Fibroblast of skin of left biceps (primary cell): Measurements from ENCODE around the gene WNT2B.
"Not testable (repeated sequence)": the region's sequence is repeated elsewhere in the genome, so short reads cannot be mapped to it uniquely, and the experiment has no call there.

ENCODE experiments used
- DNase-seq, 2 experiments: peaks; one replicate each; pipeline ENCODE4 v3.0.0-alpha.2; 2013; ENCODE audit warnings: low read depth in 2 of 2

WNT2B gene

DNA sequence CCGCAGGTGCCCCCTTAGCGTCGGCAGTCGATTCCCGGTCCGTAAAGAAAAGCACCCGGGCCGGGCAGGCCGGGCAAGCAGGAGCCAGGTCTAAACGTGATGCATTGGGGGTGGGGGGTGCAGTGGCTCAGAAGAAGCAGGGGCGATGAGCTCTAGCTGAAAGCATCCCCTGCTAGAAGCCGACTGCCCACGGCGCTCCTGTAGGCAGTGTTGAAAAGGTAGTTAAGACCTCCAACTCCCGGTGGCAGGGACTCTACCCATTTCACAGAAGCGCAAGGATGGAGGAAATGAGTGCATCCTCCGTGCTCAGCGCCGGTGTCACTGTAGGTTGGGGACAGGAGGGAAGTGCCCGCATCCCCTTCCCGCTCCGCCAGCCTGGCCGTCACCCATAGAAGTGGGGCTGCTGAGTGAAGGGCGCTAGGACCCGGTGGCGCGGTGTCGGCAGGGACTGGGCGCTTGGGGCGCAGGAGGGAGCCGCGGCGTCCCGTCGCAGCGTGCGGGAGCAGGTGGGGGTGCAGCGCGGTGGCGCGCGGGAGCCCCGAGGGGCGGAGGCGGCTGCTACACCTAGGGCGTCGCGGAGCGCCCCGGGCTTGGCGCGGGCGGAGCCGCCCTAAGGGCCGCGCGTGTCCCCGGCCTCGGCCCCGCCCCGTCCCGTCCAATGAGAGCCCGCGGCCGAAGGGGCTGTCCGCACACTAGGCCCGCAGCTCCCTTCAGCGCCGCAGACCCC lies at the start of gene WNT2B:
TSS of gene WNT2B (plus strand) at position 688 of the 727 bp plus-strand sequence. CDS start 298 bp downstream, outside the sequence.
- DNase-seq: no peak

DNA sequence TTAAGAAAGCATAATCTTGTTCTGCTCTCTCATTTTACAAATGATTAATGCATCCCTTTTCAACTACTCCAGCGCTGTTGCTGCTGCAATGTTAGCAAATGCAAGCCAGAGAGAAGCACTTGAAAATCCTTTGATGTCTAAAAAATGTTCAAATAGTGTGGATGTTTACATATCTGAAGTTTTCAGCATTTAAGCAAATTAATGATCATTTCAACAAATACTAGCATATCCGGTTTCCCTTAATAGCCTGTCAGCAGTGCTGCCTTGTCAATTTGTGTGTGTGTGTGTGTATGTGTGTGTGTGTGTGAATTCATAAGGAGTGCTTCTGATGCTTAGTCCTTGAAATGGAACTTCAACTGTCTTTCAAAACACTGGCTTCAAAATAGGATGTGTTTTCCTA lies 48.1 kb upstream of the WNT2B start:
- DNase-seq: no peak

DNA sequence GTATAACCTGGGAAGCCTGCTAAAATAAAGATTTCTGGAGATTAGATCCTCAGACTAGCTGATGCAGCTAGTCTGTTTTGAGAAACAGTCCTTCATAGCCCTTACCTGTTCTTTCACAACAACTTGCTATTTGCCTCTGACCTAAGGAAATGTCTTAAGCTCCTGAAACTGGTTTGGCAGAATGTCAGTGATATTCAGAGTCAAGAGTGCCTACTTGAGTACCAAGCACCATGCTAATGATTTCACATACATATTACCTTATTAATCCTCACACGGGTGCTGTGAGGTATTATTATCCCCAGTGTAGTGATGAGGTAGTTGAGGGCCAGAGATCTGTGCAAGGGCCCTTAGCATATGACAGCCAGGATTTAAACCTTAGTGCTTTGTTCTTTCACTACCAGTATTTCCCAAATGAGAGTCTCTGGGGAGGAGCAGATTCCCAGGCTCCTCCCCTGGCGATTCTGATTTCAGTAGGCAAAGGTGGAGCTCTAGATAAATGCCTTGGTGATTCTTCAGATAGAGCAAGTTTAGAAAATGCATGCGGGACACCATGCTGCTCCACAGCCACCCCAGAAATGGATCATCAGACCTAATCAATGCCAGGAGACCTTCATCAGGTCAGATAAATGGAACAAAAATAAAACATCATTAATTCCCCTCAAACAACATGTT lies 47.4 kb upstream of the WNT2B start:
- no peak for DNase-seq

DNA sequence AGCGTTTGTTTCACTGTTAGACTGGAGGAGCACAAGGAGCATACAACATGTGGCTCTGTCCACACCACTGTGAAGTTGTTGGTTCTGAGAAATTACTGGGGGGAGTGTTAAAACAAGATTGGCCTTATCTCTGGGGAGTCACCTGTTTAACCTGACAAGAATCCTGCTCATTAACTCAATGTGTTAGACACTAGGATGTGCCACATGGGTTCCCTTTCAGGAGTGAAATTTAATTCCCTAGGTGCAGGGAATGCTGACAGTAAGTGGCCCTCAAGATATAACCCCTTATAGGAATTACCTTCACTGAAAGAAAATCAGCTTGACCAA lies 45.8 kb upstream of the WNT2B start:
- no peak for DNase-seq

DNA sequence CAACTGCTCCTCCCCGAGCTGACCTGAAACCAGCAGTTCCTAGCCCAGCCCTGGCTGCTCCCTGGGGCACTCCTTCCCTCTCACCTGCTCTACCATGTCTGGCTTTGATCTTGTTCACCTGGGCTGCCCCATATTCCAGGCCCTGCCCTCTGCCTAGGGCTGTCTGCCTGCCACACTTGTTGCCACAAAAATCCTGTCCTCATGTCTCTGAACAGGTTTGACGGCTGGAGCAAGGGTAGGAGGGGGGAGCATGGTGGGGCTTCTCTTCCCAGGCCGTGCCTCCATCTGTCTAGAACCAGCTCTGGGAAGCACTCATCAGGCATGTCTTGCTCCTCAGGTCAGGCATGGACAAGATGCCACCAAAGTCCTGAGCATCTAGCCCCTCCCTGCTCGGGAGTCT lies 44.3 kb upstream of the WNT2B start:
- no peak for DNase-seq

DNA sequence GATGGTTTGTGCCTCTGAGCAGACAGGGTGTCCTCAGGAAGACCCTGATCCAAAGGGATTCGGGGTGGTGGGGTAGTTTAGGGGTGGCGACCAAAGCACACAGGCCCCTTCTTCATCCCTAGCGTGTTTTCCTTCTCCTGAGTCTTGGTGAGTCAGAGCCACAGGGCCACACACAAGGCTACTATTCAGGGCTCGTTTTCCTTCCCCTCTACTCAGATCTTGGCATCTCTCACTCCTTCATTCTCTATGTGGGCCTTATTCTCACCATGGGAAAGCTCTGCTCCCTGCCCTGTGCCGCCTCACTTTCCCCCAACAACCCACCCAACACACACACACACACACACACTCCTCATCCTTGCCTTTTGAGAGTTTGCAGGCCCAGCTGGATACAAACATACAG lies 43.6 kb upstream of the WNT2B start:
- no peak for DNase-seq

DNA sequence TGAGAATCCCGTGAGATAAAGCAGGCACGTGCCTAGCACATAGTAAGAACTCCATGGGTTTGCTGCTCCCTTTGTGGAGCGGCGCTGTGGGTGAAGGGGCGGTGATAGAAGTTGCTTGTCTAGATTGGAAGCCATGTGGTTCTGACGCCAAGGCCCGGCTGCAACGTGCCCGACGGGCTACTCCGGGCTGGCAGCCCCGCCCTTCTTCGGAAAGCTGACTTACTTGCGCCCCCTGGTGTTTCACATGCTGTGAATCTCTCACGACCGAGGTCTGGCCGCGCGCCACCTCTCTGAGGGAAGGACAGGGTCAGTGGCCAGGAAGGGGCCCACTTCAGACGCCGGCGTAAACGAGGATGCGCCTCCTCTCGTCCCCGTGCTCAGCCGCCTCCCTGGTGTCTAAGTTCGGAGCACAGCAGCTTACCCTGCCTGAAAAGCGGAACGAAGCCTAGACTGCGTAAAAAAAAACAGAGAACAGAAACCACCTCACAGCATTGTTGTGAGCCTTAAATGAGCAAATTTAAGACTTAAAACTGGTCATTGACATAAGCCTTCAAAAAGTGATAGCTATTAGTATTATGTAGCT lies 42.6 kb upstream of the WNT2B start:
- DNase-seq: peak; percentile 75 to 78

DNA sequence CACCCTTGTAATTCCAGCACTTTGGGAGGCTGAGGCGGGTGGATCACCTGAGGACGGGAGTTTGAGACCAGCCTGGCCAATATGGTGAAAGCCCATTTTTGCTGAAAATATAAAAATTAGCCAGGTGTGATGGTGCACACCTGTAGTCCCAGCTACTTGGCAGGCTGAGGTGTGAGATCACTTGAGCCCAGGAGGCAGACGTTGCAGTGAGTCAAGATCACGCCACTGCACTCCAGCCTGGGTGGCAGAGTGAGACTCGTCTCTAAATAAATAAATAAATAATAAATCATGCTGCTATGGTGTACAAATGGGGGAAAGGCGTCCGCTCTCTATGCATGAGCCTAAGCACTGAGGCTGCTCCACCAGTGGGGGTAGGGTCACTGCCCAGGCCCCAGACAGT lies 38.4 kb upstream of the WNT2B start:
- DNase-seq: not testable (repeated sequence)

DNA sequence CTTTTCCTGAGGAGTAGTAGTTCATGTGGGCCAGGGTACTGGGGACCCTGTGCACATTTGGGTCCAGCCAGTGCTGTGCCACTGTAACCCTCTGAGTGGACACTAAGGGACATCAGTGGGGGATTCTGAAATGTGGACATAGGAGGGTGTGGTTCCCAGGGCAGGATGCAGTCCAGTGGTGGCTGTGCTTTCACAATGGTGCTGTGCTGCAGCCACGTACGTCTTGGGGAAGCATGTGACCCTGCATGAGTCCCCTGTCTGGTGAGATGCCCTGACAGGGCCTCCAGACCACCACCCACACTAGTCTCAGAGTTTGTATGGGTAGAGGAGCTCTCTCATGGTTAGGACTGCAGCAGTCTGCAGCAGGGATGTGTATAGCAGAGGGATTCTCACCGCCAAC lies 37.8 kb upstream of the WNT2B start:
- no peak for DNase-seq

DNA sequence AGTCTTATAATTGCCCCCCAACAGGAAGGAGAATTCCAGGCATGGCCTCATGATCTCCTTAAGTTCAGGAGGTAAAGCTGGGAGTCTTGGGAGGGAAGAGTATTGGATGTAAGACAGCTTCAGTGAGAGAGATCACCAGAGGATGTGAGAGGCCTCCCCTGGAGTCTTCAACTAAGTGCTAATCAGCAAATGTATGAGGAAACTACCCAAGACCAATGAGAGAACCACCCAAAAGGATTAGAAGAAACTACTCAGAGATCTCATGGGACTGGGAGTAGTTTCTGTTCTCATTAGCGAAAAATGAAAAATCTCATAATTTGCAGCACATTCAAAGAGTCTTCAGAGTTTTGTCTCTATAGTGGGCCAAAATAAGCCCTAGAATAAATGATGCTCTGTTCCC lies 36.6 kb upstream of the WNT2B start:
- DNase-seq: no peak

DNA sequence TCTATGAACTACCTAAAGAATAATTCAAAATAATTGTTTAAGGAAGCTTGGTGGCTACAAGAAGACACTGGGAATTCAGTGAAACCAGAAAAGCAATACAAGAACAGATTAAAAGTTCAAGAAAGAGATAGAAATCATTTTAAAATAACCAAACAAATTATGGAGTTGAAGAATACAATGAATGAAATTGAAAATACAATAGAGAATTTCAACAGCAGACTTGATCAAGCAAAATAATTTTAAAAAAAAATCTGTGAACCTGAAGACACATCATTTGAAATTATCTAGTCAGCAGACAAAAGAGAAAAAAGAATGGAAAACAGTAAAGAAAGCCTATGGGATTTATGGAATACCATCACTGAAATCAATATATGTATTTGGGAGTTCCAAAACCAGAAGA lies 31.2 kb upstream of the WNT2B start:
- DNase-seq: no peak

DNA sequence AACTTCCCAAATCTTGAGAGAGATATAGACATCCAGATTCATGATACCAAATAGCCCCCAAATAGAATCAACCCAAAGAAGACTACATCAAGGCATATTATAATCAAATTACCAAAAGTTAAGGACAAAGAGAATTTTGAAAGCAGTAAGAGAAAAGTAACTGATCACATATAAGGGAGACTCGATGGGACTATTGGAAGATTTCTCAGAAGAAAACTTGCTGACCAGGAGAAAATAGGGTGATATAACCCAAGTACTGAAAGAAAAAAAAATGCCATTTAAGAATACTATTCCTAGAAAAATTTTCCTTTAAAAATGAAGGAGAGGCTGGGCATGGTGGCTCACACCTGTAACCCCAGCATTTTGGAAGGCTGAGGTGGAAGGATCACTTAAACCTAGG lies 30.5 kb upstream of the WNT2B start:
- no peak for DNase-seq

DNA sequence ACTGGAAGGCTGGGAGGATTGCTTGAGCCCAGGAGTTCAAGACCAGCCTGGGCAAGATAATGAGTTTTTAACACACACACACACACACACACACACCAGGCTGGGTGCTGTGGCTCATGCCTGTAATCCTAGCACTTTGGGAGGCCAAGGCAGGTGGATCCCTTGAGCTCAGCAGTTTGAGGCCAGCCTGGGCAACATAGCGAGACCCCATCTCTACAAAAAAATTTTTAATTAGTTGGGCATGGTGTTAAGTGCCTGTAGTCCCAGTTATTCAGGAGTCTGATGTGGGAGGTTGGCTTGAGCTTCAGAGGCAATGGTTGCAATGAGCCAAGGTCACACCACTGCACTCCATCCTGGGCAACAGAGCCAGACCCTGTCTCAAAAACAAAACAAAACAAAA lies 22.7 kb upstream of the WNT2B start:
- DNase-seq: not testable (repeated sequence)

DNA sequence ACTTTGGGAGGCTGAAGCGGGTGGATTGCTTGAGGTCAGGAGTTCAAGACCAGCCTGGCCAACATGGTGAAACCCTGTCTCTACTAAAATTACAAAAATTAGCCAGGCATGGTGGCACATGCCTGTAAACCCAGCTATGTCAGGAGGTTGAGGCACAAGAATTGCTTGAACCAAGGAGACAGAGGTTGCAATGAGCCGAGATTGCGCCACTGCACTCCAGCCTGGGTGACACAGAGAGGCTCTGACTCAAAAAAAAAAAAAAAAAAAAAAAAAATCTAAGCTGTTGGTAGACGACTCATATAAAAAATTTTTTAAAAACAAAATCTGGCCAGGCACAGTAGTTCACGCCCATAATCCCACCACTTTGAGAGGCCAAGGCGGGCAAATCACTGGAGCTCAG lies 21.1 kb upstream of the WNT2B start:
- DNase-seq: not testable (repeated sequence)

DNA sequence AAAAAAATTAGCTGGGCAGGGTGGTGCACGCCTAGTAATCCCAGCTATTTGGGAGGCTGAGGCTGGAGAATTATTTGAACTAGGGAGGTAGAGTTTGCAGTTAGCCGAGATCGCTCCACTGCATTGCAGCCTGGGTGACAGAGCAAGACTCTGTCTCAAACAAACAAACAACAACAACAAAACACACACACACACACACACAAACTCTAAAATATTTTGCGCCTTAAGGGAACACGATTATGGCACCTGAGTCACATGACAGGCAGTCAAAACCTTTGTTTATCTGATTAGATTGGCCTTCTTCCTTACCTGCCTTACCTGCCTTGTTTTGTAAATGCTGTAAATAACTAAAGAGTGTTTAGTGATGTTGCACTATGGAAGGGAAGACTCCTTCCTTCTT lies 20.6 kb upstream of the WNT2B start:
- no peak for DNase-seq

DNA sequence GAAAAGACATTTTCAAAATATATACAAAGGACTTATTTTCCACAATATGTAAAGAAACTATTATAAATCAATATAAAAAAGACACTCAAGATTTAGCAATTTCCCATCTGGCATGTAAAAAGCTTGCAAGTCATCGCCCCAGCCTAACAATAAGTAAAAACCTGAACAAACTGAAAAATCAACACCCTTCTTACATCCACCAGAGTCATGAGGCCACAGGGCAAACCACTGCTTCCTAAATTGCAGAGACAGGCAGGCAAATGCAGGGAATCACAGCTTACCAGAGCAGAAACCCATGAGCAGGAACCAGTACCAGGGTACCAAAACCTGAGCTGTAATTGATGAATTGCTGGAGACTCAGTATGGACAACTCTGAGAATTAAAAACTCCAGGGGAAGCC lies 16.7 kb upstream of the WNT2B start:
- DNase-seq: no peak

DNA sequence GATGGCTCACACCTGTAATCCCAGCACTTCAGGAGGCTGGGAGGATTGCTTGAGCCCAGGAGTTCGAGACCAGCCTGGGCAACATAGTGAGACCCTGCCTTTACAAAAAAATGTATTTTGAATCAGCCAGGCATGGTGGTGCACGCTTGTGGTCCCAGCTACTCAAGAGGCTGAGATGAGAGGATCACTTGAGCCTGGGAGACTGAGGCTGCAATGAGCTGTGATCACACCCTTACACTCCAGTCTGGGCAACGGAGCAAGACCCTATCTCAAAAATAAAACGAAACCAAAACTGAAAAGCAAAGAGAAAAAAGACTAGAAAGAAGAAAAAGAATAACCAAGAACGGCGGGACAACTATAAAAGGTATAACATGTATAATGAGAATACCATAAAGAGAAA lies 15.4 kb upstream of the WNT2B start:
- no peak for DNase-seq

DNA sequence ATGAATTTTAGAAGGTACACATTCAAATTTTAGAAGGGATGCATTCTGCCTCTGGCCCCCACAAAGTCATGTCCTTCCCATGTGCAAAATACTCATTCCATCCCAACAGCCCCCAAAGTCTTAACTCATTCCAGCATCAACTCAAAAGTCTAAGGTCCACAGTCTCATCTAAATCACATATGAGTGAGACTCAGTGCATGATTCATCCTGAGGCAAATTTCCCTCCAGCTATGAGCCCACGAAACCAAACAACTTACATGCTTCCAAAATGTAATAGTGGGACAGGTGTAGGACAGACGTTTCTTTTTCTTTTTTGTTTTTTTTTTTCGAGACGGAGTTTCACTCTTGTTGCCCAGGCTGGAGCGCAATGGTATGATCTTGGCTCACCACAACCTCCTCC lies 12.5 kb upstream of the WNT2B start:
- DNase-seq: no peak

DNA sequence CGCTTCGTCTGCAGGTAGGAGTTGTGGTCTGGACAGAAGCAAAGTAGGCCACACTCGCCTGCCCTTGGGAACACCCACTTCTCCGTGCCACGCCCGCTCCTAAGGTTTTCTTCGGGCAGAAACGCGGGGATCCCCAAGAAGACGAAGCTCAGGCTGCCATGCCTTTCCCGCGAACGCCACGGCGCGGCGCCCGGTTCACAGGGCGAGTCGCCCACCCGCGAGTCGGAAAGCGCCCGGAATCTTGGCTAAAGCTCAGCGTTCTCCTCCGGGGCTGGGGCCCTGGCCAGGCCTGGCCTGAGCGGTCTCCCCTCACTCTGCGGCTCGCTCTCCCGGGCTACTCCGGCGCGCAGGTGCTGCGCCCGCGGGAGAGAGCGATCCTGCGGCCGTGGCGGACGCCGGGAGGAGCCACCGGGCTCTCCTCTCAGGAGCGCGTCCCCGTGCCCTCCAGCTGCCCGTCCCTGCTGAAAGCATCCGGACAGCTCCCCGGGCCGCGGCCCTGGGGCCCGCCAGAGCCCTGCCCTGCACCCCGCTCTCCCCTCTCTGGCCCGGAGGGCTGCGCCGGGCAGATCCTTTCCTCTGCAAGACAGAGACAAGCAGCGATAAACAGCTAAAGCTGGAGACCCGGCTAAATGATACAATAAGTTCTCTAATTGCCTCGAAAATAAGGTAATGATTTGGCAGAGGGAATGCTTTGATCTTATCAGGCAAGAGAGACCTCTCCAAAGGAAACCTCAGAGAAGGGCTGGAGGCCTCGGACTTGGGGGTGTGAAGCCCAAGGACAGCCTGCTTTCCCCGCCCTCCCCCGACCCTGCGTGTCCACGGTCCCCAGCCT lies 6.7 kb upstream of the WNT2B start:
- peak; percentile 30 to 34 for DNase-seq

DNA sequence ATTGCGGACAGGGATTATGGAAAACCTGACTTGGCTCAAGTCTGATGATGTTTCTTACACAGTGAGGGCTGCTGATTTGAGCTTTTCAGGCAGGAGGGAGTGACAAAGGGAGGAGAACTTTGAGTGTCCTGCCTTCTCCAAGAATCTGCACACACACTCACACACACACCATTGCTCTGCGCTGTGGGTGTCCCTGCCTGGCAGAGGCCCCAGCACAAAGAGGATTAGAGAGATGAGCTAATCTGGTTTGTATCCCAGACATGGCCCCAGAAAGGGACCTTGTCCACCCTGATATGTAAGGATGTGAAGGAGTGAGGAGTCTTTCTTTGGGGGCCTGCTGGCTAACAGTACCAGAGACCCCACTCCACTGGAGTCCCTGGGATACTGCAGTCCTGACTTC lies 5.9 kb upstream of the WNT2B start:
- DNase-seq: no peak

DNA sequence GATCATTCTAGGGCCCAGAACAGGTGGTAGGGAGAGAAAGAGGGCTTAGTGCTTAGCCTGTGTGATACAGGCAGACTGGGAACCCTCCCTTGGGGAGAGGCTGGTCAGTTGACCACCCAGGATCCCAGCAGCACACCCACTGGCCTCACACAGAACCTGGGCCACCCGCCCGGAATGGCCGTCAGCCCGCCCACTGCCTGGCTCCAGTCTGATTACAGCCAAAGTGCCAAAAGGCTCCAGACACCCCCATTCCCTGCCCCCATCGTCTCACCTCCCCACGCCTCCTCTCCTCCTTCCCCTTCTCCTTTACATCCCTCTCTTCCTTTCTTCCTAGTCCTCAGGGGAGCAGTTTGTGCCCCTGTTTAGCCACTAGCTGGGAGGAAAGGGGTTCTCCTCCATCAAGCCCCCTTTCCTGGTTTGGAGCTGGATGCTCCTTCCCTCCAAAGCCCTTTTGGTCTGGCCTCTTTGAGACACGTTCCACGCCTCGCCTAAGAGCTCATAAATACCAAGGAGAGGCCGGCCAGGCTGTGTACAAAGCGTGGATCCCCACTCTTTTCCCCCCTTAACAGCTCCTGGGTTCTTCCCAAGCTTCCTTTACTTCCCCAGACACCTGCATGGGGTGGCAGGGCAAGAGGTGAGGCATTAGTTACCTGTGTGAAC lies 4.6 kb upstream of the WNT2B start:
- no peak for DNase-seq
